Activated CD8-positive, alpha-beta T cell treated with anti-CD3 and anti-CD28 coated beads for 36 hours (primary cell): Measurements from ENCODE around the gene PSMC6. TPM values are rescaled to one million over a fixed set of nuclear protein-coding genes. Genes with fewer than 3 reads are reported as not detected.

Experiments used
- ATAC-seq: fragments of 200-7000 bp; cut with Tn5 transposase; one replicate; pipeline ENCODE4 v1.10.0; 2021; ENCODE audit warnings: mild to moderate bottlenecking, moderate library complexity
- CTCF ChIA-PET: fragments of 350-600 bp; sonication (Branson Sonifier 250); formaldehyde crosslinking; loops from one replicate; lab custom pipeline; 2021; ENCODE audit warnings: antibody characterized with exemption; lab: Charles Lee
- POLR2A ChIA-PET: fragments of 350-600 bp; sonication (Branson Sonifier 250); formaldehyde crosslinking; loops from one replicate; lab custom pipeline; 2021; ENCODE audit warnings: antibody characterized with exemption; lab: Charles Lee
- DNase-seq: peaks from one replicate; pipeline ENCODE4 v3.0.0-alpha.2; 2020
- H3K27ac Mint-ChIP-seq: one replicate; pipeline ENCODE4 v1.8.0; 2021; ENCODE audit warnings: mild to moderate bottlenecking, mixed read lengths
- H3K27me3 Mint-ChIP-seq: one replicate; pipeline ENCODE4 v1.8.0; 2021; ENCODE audit warnings: mixed read lengths
- H3K36me3 Mint-ChIP-seq: one replicate; pipeline ENCODE4 v1.8.0; 2021; ENCODE audit warnings: low read depth, mixed read lengths
- H3K4me1 Mint-ChIP-seq: one replicate; pipeline ENCODE4 v1.8.0; 2021; ENCODE audit warnings: low read depth, mixed read lengths
- H3K4me3 Mint-ChIP-seq: one replicate; pipeline ENCODE4 v1.8.0; 2021; ENCODE audit warnings: mild to moderate bottlenecking, moderate library complexity, mixed read lengths
- H3K9me3 Mint-ChIP-seq: one replicate; pipeline ENCODE4 v1.8.0; 2021; ENCODE audit warnings: mixed read lengths
- intact Hi-C: fragments of 100-400 bp; cut with micrococcal nuclease; formaldehyde crosslinking; loops from one replicate; pipeline ENCODE4 v1.10.0; 2022
- total RNA-seq, 2 experiments: library from RNA; stranded (reverse); gene quantifications; one replicate each; pipeline ENCODE4 v1.2.3, GENCODE V29; 2021
- TF ChIP-seq, protein P1 (sequence below): fragments of 200-600 bp; IDR thresholded peaks from one replicate; pipeline ENCODE4 v1.8.0; 2022; ENCODE audit warnings: antibody characterized with exemption, mild to moderate bottlenecking

PSMC6 gene
- total RNA-seq, 2 experiments from 2014 or later: 104 to 105 TPM

GRCh38 chr14:52678591-52678990 is 28.4 kb upstream of the PSMC6 start:
- H3K27me3 Mint-ChIP-seq: no peaks in the 10 kb centered on the region
- intact Hi-C loops: no loop called here
- no peak overlapping the region for H3K27ac Mint-ChIP-seq

GRCh38 chr14:52683985-52684520 is 22.9 kb upstream of the PSMC6 start:
- peaks cover 42% of the 10 kb centered on the region for H3K4me1 Mint-ChIP-seq
- intact Hi-C loops: no loop called here
- no peak overlapping the region for H3K27ac Mint-ChIP-seq
- peaks cover 23% of the 10 kb centered on the region for H3K36me3 Mint-ChIP-seq
- ATAC-seq (no peak), DNase-seq (no peak)
- no peaks in the 10 kb centered on the region for H3K27me3 Mint-ChIP-seq
- H3K4me3 Mint-ChIP-seq: no peak overlapping the region
- TF ChIP-seq, protein P1, sequence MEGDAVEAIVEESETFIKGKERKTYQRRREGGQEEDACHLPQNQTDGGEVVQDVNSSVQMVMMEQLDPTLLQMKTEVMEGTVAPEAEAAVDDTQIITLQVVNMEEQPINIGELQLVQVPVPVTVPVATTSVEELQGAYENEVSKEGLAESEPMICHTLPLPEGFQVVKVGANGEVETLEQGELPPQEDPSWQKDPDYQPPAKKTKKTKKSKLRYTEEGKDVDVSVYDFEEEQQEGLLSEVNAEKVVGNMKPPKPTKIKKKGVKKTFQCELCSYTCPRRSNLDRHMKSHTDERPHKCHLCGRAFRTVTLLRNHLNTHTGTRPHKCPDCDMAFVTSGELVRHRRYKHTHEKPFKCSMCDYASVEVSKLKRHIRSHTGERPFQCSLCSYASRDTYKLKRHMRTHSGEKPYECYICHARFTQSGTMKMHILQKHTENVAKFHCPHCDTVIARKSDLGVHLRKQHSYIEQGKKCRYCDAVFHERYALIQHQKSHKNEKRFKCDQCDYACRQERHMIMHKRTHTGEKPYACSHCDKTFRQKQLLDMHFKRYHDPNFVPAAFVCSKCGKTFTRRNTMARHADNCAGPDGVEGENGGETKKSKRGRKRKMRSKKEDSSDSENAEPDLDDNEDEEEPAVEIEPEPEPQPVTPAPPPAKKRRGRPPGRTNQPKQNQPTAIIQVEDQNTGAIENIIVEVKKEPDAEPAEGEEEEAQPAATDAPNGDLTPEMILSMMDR: no peak
- no peaks in the 10 kb centered on the region for H3K9me3 Mint-ChIP-seq
- POLR2A ChIA-PET: no interaction called here
- CTCF ChIA-PET: interaction anchor here (0.7 kb wide), 1 partner anchor 32 kb away, joined by 3 read pairs; no protein-coding TSS in a partner anchor

More at GRCh38 chr14:52678591-52678990, 28.4 kb upstream of the PSMC6 start:
- DNase-seq: no peak
- ChIA-PET POLR2A (no interaction called here), CTCF (interaction anchor here (1.0 kb wide), 1 partner anchor 13 kb away, joined by 4 read pairs; no protein-coding TSS in a partner anchor)
- TF ChIP-seq, protein P1: peak; percentile 58
- ATAC-seq: peak; percentile 27
- H3K36me3 Mint-ChIP-seq: peaks cover 39% of the 10 kb centered on the region
- peaks cover 2% of the 10 kb centered on the region for H3K4me1 Mint-ChIP-seq
- no peaks in the 10 kb centered on the region for H3K9me3 Mint-ChIP-seq
- H3K4me3 Mint-ChIP-seq: no peak overlapping the region

DNA sequence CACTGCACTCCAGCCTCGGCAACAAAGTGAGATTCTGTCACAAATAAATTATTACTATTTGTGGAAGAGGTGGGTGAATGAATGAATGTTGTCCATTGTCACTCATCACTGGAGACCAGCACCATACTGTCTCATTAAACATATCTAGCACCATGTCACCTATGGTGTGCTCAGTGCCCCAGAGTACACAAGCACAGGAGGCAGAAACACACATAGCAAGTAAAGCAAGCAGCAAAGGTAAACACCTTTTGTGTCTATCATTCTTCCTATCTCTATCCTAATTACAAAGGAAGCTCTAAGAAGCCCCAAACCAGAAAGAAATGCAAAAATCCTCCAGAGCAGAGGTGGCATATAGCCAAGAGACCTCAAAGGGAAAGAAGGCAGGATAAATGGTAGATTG is 20.8 kb upstream of the PSMC6 start:
- DNase-seq (no peak), ATAC-seq (no peak)
- POLR2A ChIA-PET: interaction anchor here (0.7 kb wide), 1 partner anchor 21 kb away, joined by 3 read pairs; the partner anchor contains the start of gene PSMC6
- TF ChIP-seq, protein P1: no peak
- H3K4me3 Mint-ChIP-seq: no peak overlapping the region
- H3K9me3 Mint-ChIP-seq: no peaks in the 10 kb centered on the region
- intact Hi-C loops: no loop called here
- CTCF ChIA-PET: no interaction called here
- peaks cover 28% of the 10 kb centered on the region for H3K36me3 Mint-ChIP-seq
- H3K27me3 Mint-ChIP-seq: no peaks in the 10 kb centered on the region
- peaks cover 57% of the 10 kb centered on the region for H3K4me1 Mint-ChIP-seq
- H3K27ac Mint-ChIP-seq: no peak overlapping the region

GRCh38 chr14:52690983-52691760 is 15.8 kb upstream of the PSMC6 start:
- ChIA-PET CTCF (interaction anchor here (0.8 to 2.2 kb wide), 3 partner anchors 11 to 17 kb away, joined by 4 to 8 read pairs (median 4); no protein-coding TSS in a partner anchor), POLR2A (interaction anchor here (1.6 kb wide), 1 partner anchor 13 kb away, joined by 3 read pairs; no protein-coding TSS in a partner anchor)
- Mint-ChIP-seq H3K36me3 (peaks cover 55% of the 10 kb centered on the region), H3K4me3 (peak overlapping the region; percentile 5), H3K9me3 (no peaks in the 10 kb centered on the region), H3K27me3 (no peaks in the 10 kb centered on the region), H3K4me1 (peaks cover 69% of the 10 kb centered on the region), H3K27ac (no peak overlapping the region)
- intact Hi-C loops: no loop called here
- no peak for ATAC-seq
- TF ChIP-seq, protein P1: no peak
- DNase-seq: no peak
